ENCODE measurements around the gene SERPINB13.

DNA sequence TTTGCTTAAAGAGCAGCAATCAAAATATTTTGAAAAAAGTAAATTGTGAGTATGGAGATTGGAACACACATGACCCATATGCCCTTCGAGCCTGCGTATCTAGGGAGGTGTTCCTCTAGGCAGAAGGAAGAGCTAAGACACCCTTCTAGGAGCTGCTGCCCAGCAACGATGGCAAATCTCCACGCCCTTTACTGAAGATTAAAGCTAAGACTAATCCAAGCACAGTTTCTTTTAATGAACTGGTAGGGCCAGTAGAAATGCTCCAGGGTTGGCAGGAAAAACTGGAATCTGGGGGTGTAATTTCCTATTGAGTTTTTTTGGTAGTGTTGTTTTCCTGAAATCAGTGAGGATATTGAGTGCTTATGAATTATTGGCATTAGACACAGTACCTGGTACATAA, 712 bp upstream of the SERPINB13 start:
- no peak for TF ChIP-seq POLR2A (IDR thresholded peaks at IDR 0.05)
- TF ChIP-seq, protein P1, sequence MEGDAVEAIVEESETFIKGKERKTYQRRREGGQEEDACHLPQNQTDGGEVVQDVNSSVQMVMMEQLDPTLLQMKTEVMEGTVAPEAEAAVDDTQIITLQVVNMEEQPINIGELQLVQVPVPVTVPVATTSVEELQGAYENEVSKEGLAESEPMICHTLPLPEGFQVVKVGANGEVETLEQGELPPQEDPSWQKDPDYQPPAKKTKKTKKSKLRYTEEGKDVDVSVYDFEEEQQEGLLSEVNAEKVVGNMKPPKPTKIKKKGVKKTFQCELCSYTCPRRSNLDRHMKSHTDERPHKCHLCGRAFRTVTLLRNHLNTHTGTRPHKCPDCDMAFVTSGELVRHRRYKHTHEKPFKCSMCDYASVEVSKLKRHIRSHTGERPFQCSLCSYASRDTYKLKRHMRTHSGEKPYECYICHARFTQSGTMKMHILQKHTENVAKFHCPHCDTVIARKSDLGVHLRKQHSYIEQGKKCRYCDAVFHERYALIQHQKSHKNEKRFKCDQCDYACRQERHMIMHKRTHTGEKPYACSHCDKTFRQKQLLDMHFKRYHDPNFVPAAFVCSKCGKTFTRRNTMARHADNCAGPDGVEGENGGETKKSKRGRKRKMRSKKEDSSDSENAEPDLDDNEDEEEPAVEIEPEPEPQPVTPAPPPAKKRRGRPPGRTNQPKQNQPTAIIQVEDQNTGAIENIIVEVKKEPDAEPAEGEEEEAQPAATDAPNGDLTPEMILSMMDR (IDR thresholded peaks at IDR 0.05) = no peak

All from esophagus squamous epithelium (tissue), 4 donors.